ENCODE measurements around the gene KCNMB3. TPM values are rescaled to one million over a fixed set of nuclear protein-coding genes. Genes with fewer than 3 reads are reported as not detected.
A peak's percentile ranks its signal among the peaks of the same experiment; 100 is the strongest.
"Not testable (repeated sequence)": the region's sequence is repeated elsewhere in the genome, so short reads cannot be mapped to it uniquely, and the experiment has no call there.

Gene KCNMB3
- 1 to 10 TPM; 5.9 to 6.5 (median 6.5) TPM for polyA plus RNA-seq (ENCODE audit: insufficient read length in 3 of 3)

GRCh38 chr3:179250803-179251476 is at the start of gene KCNMB3:
Gene KCNMB3, minus strand, starts transcription at chr3:179251114. Its CDS starts 124 bp downstream, at chr3:179250990.
- no peak for DNase-seq (ENCODE audit: low read depth in 3 of 3, low spot score in 2 of 3)

DNA sequence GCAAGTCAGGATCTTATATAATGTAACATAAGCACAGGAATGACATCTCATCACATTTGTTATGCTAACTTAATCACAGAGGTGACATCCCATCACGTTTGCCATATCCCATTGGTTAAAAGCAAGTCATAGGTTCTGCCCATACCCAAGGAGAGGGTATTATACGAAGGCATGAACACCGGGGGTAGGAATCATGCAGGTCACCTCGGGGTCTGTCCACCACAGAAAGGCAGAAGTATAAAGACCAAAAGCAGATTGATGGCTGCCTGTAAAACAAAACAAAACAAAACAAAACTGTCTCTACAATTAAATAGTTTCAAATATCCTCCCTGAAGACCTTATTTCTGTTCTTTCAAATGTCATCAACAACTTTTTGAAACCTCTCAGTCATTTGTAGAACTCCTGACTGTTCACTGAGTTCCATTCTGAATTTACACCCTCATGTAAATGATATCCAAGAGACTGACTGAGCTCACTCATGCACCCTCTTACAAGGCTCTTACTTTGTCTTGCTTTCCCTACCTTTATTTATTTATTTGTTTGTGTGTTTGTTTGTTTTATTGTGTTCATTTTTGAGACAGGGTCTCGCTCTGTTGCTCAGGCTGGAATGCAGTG is 49.2 kb upstream of the KCNMB3 start:
- DNase-seq (ENCODE audit: low read depth in 3 of 3, low spot score in 2 of 3), result no peak

GRCh38 chr3:179299316-179299715 is 48.4 kb upstream of the KCNMB3 start:
- no peak for DNase-seq (ENCODE audit: low read depth in 3 of 3, low spot score in 2 of 3)

GRCh38 chr3:179297971-179298725 is 47.2 kb upstream of the KCNMB3 start:
- no peak for DNase-seq (ENCODE audit: low read depth in 3 of 3, low spot score in 2 of 3)

GRCh38 chr3:179292450-179292849 is 41.5 kb upstream of the KCNMB3 start:
- DNase-seq (ENCODE audit: low read depth in 3 of 3, low spot score in 2 of 3), result peak in 2 of 3 donors; percentile 9 to 30

DNA sequence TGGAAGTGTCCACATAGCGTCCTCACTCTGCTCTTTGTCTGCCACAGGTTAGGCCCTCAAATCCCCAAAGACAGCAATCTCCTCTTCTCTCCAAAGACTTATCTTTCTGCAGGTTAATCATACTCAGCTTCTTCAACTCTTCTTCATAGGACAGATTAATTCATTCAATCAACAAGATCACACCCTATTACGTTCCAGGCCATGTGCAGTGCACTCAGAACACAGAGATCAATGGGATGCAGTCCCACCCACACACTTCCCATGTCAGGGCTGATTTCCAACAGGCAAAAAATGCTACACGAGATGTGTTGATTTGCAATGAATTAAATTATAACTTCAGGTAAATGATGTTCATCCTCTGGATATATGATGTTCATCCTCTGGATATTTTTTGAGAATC is 38.4 kb upstream of the KCNMB3 start:
- DNase-seq (ENCODE audit: low read depth in 3 of 3, low spot score in 2 of 3), result no peak

DNA sequence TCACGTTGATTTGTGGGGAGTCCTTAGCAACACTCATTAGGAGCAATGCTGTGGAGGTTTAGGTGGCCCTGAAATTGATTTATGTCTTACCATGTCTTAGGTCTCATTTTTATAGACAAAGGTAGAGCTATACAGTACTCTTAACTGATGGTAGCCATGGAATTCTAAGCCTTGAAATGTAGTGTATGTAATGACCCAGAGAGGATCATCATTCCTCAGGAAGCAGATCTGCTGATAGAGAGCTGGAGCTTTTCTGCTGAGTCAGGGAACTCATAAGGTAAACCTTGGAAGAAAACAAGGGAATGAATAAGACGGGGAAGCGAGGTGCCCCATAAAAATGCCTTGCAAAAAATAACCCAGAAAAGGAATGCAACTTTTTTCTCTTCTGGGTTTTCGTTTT is 37.9 kb upstream of the KCNMB3 start:
- DNase-seq (ENCODE audit: low read depth in 3 of 3, low spot score in 2 of 3), result no peak

DNA sequence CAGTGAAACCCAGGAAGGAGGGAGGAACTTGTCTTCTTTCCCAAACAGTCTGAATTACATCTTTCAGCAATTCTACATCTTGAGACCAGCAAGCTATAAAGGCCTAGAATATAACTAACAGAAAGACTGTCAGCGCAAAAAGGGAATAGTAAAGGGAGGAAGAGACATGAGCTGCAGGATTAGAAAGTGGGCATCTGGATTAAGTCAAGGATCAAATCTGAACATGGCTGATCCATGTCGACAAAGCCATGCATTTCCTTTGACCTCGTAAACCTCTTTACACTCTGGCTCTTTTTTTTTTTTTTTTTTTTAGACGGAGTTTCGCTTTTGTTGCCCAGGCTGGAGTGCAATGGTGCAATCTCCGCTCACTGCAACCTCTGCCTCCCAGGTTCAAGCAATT is 35.4 kb upstream of the KCNMB3 start:
- no peak for DNase-seq (ENCODE audit: low read depth in 3 of 3, low spot score in 2 of 3)

DNA sequence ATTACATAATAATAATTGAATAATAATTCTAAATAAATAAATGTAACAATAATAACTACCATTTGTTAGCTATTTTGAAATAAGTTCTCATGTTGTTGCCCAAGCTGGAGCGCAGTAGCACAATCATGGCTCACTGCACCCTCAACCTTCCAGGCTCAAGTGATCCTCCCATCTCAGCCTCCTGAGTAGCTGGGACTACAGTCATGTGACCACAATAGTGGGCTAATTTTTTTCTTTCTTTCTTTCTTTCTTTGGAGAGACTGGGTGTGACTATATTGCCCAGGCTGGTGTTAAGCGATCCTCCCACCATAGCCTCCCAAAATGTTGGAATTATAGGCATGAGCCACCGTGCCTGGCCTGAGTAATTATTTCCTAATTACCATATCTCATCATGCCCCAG is 30.9 kb upstream of the KCNMB3 start:
- DNase-seq (ENCODE audit: low read depth in 3 of 3, low spot score in 2 of 3), result no peak

DNA sequence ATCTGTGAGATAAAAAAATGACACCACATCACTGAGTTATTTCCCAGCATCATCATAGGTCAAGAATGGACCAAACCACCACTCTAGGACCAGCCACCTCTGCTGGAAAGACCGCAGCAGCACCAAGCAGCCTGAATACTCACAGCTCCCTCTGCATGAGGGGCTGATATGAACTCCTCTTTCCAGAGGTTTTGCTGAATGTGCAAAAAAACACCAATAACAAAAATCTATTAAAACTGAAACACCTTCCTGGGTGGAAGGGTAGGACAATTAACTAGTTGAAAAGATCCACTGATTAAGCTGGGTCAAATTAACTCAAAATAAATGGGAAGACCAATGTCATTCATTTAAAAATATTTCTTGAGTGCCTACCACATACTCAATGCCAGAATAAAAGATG is 28.9 kb upstream of the KCNMB3 start:
- DNase-seq (ENCODE audit: low read depth in 3 of 3, low spot score in 2 of 3), result no peak

GRCh38 chr3:179278932-179279693 is 28.2 kb upstream of the KCNMB3 start:
- DNase-seq (ENCODE audit: low read depth in 3 of 3, low spot score in 2 of 3), result no peak

GRCh38 chr3:179278151-179278550 is 27.2 kb upstream of the KCNMB3 start:
- DNase-seq (ENCODE audit: low read depth in 3 of 3, low spot score in 2 of 3), result no peak

- DNase-seq (ENCODE audit: low read depth in 3 of 3, low spot score in 2 of 3), result no peak
These were observed 25.8 kb upstream of the KCNMB3 start for GRCh38 chr3:179276743-179277142.

DNA sequence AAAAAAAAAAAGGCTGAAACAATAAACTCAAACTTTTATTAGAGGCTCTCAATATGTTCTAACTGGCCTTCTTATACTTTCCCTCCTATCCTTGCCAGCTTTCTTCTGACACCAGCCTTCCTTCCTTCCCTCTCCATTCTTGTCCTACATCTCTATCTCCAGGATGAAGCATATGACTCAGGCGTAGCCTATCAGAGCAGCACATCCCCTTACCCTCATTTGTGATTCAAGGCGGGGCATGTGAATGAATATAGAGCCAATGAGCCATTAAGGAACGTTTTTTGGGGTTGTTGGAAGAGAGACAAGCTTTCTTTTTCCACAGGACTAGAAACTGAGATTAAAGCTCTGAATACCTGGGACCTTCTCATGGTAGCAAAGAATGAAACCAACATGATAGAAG is 25.1 kb upstream of the KCNMB3 start:
- no peak for DNase-seq (ENCODE audit: low read depth in 3 of 3, low spot score in 2 of 3)

DNA sequence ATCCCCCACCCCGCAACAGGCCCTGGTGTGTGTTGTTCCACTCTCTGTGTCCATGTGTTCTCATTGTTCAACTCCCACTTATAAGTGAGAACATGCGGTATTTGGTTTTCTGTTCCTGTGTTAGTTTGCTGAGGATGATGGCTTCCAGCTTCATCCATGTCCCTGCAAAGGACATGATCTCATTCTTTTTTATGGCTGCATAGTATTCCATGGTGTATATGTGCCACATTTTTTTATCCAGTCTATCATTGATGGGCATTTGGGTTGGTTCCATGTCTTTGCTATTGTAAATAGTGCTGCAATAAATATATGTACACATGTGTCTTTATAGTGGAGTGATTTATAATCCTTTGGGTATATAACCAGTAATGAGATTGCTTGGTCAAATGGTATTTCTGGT is 23.5 kb upstream of the KCNMB3 start:
- not testable (repeated sequence) for DNase-seq (ENCODE audit: low read depth in 3 of 3, low spot score in 2 of 3)

DNA sequence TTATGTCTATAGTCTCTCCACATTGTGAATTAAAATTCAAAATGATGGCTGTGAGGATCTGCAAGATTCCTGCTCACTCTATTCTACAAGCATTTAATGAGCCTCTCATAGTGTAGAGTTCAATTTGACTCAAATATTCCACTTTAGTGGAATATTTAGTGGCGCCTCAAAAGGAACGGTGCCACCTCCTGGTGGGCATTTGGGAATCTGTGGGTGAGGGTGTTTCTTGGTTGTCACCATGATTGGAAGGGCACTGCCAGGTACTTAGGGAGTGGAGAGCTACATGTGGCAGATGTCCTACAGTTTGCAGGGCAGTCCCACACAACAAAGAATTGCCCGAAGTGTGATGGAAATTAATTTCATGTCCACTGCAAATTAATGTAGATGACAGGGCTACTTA is 21.5 kb upstream of the KCNMB3 start:
- DNase-seq (ENCODE audit: low read depth in 3 of 3, low spot score in 2 of 3), result no peak

GRCh38 chr3:179269152-179269707 is 18.3 kb upstream of the KCNMB3 start:
- DNase-seq (ENCODE audit: low read depth in 3 of 3, low spot score in 2 of 3), result no peak

DNA sequence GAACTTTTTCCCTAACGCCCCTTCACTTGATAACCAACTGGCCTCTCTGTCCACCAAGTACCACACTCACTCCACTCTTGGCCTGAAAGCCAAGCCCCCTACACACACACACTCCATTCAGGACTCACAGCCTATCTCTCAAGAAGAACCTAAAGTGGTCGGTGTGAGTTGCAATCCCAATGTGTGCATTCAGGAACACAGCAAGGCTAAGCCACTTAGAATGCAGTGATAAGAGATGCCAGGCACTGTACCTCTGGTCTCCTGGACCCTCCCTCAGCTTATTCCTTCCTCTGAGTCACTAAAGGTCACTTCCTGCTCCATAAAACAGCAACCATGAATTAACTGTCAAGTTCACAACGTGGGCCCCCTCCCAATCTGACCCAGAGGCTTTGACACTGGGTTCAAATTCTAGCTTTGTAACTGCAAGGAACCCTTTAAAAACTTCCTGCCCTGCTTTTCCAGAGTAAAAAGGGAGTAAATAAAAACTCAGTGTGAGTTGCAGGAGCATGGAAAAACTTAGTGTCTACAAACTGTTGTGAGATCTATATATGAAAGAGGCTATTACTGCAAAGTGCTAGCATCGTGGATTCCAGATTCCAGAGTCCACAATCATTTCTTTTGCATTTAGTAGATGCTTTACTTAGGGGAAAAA is 17.6 kb upstream of the KCNMB3 start:
- DNase-seq (ENCODE audit: low read depth in 3 of 3, low spot score in 2 of 3), result no peak

- DNase-seq (ENCODE audit: low read depth in 3 of 3, low spot score in 2 of 3), result no peak
These were observed 15.8 kb upstream of the KCNMB3 start for GRCh38 chr3:179266701-179267211.

DNA sequence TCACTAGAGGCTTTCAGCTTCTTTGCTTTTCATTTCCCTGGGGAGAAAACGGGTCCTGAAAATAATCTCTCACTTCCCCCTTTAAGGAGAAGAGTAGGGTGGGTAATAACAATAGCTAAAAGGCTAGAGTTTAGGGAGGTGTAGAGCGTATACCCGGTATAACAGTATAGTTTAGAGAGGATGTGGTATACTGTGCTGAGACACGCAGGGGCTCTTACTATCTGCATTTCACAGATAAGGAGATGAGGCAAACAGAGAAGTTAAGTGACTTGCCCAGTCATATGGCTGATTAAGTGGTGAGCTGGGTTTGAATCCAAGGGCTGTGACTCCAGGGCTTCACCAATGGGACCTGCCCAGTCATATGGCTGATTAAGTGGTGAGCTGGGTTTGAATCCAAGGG is 15.0 kb upstream of the KCNMB3 start:
- DNase-seq (ENCODE audit: low read depth in 3 of 3, low spot score in 2 of 3), result no peak

Measured in right renal cortex interstitium (tissue), 3 donors.